Neuron (in vitro differentiated cells): ENCODE data around the gene PCDH9.

Experiments used
- H2AFZ ChIP-seq: one replicate; pipeline ENCODE4 v1.6.1; 2013; ENCODE audit warnings: low read depth, mild to moderate bottlenecking, inconsistent platforms, low read length, moderate library complexity
- H3K27me3 ChIP-seq: one replicate; pipeline ENCODE4 v1.6.1; 2013; ENCODE audit warnings: low read length; ENCODE audit not compliant: insufficient read depth
- H3K36me3 ChIP-seq: one replicate; pipeline ENCODE4 v1.6.1; 2013; ENCODE audit warnings: low read length; ENCODE audit not compliant: insufficient read depth
- H3K4me1 ChIP-seq: one replicate; pipeline ENCODE4 v1.6.1; 2013; ENCODE audit warnings: low read length; ENCODE audit not compliant: insufficient read depth
- H3K4me3 ChIP-seq: 2 replicates; pipeline ENCODE4 v1.5.1; 2013; ENCODE audit warnings: mild to moderate bottlenecking, low read length, moderate library complexity
- H3K9me3 ChIP-seq: one replicate; pipeline ENCODE4 v1.6.1; 2013; ENCODE audit warnings: low read length

Gene PCDH9

DNA sequence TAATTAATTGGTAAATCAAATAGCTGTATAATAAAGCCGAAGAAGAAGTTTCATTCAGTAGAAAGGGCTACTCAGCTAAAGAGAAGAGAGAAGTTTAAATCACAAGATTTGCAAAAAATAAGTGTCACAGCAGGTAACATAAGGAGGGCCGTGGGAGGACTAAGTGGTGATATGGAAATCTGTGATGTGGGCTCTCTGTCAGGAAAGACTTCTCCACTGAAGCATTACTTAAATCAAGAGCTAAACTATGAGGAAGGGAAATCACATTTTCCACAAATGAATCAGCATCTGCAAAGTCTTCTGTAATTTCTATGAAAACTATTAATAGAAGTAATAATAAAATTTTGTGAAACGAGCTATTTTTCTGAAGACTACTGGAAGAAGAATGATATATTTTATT is 153.8 kb downstream of the PCDH9 start:
- Histone ChIP-seq H3K4me1 (no peaks in the 10 kb centered on the region), H3K36me3 (no peaks in the 10 kb centered on the region), H3K27me3 (no peaks in the 10 kb centered on the region), H3K9me3 (no peaks in the 10 kb centered on the region), H2AFZ (no peak overlapping the region), H3K4me3 (no peak overlapping the region)

GRCh38 chr13:67075239-67075638 is 154.9 kb downstream of the PCDH9 start:
- no peaks in the 10 kb centered on the region for H3K4me1 ChIP-seq
- no peaks in the 10 kb centered on the region for H3K9me3 ChIP-seq
- no peaks in the 10 kb centered on the region for H3K36me3 ChIP-seq
- no peak overlapping the region for H2AFZ ChIP-seq
- H3K4me3 ChIP-seq: no peak overlapping the region
- no peaks in the 10 kb centered on the region for H3K27me3 ChIP-seq

DNA sequence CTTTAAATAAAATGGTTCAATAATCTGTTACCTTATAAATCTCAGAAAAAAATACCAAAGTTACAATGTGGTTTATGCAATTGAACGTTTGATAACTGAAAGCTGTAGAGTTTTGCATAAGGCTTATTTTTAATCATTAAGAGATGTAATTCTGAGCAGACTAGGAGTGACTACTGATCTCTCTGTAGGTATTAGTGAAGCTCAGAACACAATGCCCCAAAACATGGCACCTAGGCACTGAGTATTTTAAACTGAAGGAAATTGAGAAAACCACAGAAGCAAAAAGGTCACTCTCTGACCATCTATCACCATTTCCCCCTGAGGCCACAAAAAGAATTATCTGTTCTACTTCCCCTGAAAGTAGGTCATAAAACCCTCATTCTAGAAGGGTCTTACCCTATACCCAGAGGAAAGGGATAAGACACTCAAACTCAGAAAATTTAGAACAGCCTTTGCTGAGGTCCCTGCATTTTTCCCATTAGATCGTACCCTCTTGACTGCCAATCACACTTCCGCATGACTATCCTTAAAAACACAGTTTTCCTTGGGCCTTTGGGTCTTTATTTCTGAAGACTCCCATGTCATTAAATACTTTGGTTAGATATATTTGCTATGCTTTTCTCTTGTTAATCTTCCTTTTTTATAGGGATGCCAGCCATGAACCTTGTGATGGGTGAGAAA is 158.1 kb downstream of the PCDH9 start:
- no peak overlapping the region for H2AFZ ChIP-seq

GRCh38 chr13:67070306-67070705 is 159.8 kb downstream of the PCDH9 start:
- H3K9me3 ChIP-seq: no peaks in the 10 kb centered on the region
- peaks cover 4% of the 10 kb centered on the region for H3K4me1 ChIP-seq
- H3K4me3 ChIP-seq: no peak overlapping the region
- no peak overlapping the region for H2AFZ ChIP-seq
- H3K27me3 ChIP-seq: no peaks in the 10 kb centered on the region
- H3K36me3 ChIP-seq: no peaks in the 10 kb centered on the region

More for the DNA sequence above, 158.1 kb downstream of the PCDH9 start:
- Histone ChIP-seq H3K9me3 (no peaks in the 10 kb centered on the region), H3K4me1 (peaks cover 4% of the 10 kb centered on the region), H3K36me3 (no peaks in the 10 kb centered on the region), H3K4me3 (no peak overlapping the region), H3K27me3 (no peaks in the 10 kb centered on the region)

GRCh38 chr13:67069117-67069767 is 160.9 kb downstream of the PCDH9 start:
- Histone ChIP-seq H3K4me1 (peaks cover 4% of the 10 kb centered on the region), H2AFZ (no peak overlapping the region), H3K36me3 (no peaks in the 10 kb centered on the region), H3K4me3 (no peak overlapping the region), H3K27me3 (no peaks in the 10 kb centered on the region), H3K9me3 (no peaks in the 10 kb centered on the region)

- Histone ChIP-seq H3K9me3 (no peaks in the 10 kb centered on the region), H3K27me3 (no peaks in the 10 kb centered on the region), H3K4me3 (no peak overlapping the region), H3K36me3 (no peaks in the 10 kb centered on the region), H2AFZ (no peak overlapping the region), H3K4me1 (peaks cover 7% of the 10 kb centered on the region)
These were observed 165.2 kb downstream of the PCDH9 start for GRCh38 chr13:67064920-67065319.

DNA sequence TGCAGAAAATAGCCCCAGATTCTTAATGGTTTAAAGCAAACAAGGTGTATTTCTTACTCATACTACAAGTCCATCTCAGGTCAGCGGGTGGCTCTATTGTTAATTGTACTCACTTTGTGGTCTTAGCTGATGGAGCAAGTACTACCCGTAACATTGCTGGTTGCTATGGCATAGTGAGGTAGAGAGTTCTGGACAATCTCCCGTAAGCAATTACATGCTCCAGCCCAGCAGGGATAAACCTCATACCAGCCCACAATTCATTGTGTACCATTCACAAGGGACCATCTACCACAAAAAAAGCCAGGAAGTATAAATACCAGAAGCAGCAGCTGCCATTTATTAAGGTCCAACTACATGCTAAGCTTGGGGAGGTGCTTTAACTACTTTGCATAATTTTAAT is 167.1 kb downstream of the PCDH9 start:
- no peak overlapping the region for H3K4me3 ChIP-seq
- H3K9me3 ChIP-seq: no peaks in the 10 kb centered on the region
- H2AFZ ChIP-seq: no peak overlapping the region
- peaks cover 3% of the 10 kb centered on the region for H3K4me1 ChIP-seq
- no peaks in the 10 kb centered on the region for H3K27me3 ChIP-seq
- no peaks in the 10 kb centered on the region for H3K36me3 ChIP-seq

DNA sequence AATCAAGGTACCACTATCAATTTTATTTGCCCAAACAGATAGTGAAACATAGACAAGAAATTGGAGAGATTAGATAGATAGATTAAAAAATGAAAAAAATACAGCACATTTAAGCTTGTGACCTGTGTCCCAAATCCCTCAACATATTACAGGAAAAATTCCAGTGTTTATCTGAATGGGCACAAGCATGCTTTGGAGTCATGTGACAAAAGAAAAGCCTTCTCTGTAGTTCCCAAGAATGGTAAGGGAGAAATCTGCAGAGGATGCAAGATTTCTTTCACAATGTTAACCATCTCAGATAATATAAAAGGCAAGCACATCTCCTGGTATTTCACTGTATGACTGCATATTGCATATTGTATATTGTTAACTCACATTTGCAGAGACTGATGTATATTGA is 168.0 kb downstream of the PCDH9 start:
- no peak overlapping the region for H3K4me3 ChIP-seq
- H2AFZ ChIP-seq: no peak overlapping the region
- no peaks in the 10 kb centered on the region for H3K9me3 ChIP-seq
- H3K27me3 ChIP-seq: no peaks in the 10 kb centered on the region
- H3K4me1 ChIP-seq: peaks cover 3% of the 10 kb centered on the region
- H3K36me3 ChIP-seq: no peaks in the 10 kb centered on the region

GRCh38 chr13:67061750-67062149 is 168.4 kb downstream of the PCDH9 start:
- no peak overlapping the region for H3K4me3 ChIP-seq
- H3K9me3 ChIP-seq: no peaks in the 10 kb centered on the region
- no peak overlapping the region for H2AFZ ChIP-seq
- H3K4me1 ChIP-seq: peaks cover 3% of the 10 kb centered on the region
- no peaks in the 10 kb centered on the region for H3K27me3 ChIP-seq
- no peaks in the 10 kb centered on the region for H3K36me3 ChIP-seq

DNA sequence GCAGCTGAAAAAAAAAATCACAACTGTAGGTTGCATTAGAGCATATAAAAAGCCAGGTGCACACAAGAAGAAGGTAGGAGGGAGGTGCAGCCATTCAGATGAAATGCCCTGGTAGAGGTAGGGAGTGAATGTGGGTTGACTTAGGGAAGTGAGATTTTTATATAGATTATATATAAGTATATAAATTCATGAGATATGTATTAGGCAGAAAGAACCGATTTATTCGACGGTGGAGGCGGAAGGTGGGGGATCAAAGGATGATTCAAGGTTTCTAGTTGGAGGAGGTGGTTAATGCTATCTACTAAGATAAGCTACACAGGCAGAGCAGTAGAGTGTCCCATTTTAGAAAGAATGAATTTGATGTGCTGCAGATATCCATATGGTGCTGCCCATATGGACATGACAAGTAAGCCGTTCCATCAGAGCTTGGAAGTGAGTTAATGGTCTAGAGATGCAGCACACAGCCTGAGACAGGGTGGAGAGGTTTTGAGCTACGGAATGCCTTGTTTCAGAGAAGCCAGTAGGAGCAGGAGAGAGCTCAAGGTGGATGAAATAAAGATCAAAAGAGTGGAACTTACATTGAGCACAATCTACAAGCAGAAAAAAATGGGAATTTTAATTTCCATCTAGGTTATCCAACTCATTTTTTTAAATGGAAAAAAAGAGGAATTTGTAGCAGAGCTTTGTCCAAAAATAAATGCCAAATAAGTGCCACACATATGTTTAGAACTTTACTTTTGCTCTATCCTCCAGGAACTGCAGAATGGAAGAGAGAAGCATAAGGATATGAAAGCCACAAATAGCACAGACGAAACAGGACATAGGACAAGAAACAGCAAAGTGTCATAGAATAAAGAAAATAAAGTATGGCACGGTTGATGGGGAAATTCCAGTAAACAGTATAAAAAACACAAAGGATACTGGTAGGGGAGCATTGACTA is 177.3 kb downstream of the PCDH9 start:
- no peaks in the 10 kb centered on the region for H3K36me3 ChIP-seq
- no peaks in the 10 kb centered on the region for H3K27me3 ChIP-seq
- no peak overlapping the region for H2AFZ ChIP-seq
- no peaks in the 10 kb centered on the region for H3K9me3 ChIP-seq
- H3K4me3 ChIP-seq: no peak overlapping the region
- H3K4me1 ChIP-seq: no peaks in the 10 kb centered on the region

- no peak overlapping the region for H2AFZ ChIP-seq
- no peaks in the 10 kb centered on the region for H3K4me1 ChIP-seq
- H3K27me3 ChIP-seq: no peaks in the 10 kb centered on the region
- H3K4me3 ChIP-seq: no peak overlapping the region
- H3K9me3 ChIP-seq: no peaks in the 10 kb centered on the region
- H3K36me3 ChIP-seq: no peaks in the 10 kb centered on the region
These were observed 180.4 kb downstream of the PCDH9 start for GRCh38 chr13:67049744-67050143.

DNA sequence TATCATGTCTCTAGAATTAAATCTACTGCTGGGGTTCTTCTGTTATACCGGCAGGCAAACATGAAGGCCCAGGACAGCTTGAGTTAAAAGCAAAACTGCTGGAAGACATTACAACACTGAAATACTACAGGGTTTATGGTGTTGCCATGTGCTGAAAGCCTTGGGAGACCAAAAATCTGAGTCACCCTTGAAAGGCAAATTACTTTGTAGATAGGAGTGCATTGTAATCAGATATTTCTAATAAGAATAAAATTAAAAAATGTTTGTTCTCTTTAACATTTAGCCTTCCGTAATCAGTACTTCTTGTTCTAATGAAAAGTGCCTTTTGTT is 181.3 kb downstream of the PCDH9 start:
- Histone ChIP-seq H2AFZ (no peak overlapping the region), H3K4me1 (no peaks in the 10 kb centered on the region), H3K27me3 (no peaks in the 10 kb centered on the region), H3K9me3 (no peaks in the 10 kb centered on the region), H3K36me3 (no peaks in the 10 kb centered on the region), H3K4me3 (no peak overlapping the region)

- Histone ChIP-seq H3K4me1 (no peaks in the 10 kb centered on the region), H3K4me3 (no peak overlapping the region), H3K9me3 (no peaks in the 10 kb centered on the region), H3K36me3 (no peaks in the 10 kb centered on the region), H2AFZ (no peak overlapping the region), H3K27me3 (no peaks in the 10 kb centered on the region)
These were observed 181.9 kb downstream of the PCDH9 start for GRCh38 chr13:67048084-67048820.
